SH-SY5Y (cell line): ENCODE data around the gene CACNA1H.

Experiments used
- GATA2 ChIP-seq: IDR thresholded peaks from 2 replicates; pipeline ENCODE4 v1.6.1; 2011; ENCODE audit warnings: mild to moderate bottlenecking, low read depth, low read length
- GATA3 ChIP-seq: IDR thresholded peaks from 2 replicates; pipeline ENCODE4 v1.6.1; 2011; ENCODE audit warnings: low read depth, mild to moderate bottlenecking, low read length, moderate library complexity

CACNA1H gene

GRCh38 chr16:1164382-1164781 is 11.5 kb downstream of the CACNA1H start:
- no peak for TF ChIP-seq GATA3
- no peak for TF ChIP-seq GATA2

GRCh38 chr16:1164975-1165374 is 12.1 kb downstream of the CACNA1H start:
- TF ChIP-seq GATA3 = no peak
- TF ChIP-seq GATA2 = no peak

- TF ChIP-seq GATA3 = no peak
- TF ChIP-seq GATA2 = no peak
Observed at GRCh38 chr16:1165511-1165910, 12.6 kb downstream of the CACNA1H start.

- no peak for TF ChIP-seq GATA3
Observed at GRCh38 chr16:1167276-1168107, 14.6 kb downstream of the CACNA1H start.

GRCh38 chr16:1168837-1169236 is 15.9 kb downstream of the CACNA1H start:
- TF ChIP-seq GATA3 = no peak
- no peak for TF ChIP-seq GATA2

GRCh38 chr16:1169285-1170075 is 16.6 kb downstream of the CACNA1H start:
- no peak for TF ChIP-seq GATA3
- TF ChIP-seq GATA2 = no peak

- no peak for TF ChIP-seq GATA3
- no peak for TF ChIP-seq GATA2
Observed at GRCh38 chr16:1170076-1170418, 17.1 kb downstream of the CACNA1H start.

- TF ChIP-seq GATA2 (no peak), GATA3 (no peak)
Observed at GRCh38 chr16:1171001-1171400, 18.1 kb downstream of the CACNA1H start.

- TF ChIP-seq GATA3 (no peak), GATA2 (no peak)
Observed at GRCh38 chr16:1171854-1172428, 19.0 kb downstream of the CACNA1H start.

GRCh38 chr16:1172651-1173050 is 19.7 kb downstream of the CACNA1H start:
- TF ChIP-seq GATA2 (no peak), GATA3 (no peak)

- TF ChIP-seq GATA2 (no peak), GATA3 (no peak)
Observed at GRCh38 chr16:1173788-1174451, 21.0 kb downstream of the CACNA1H start.

- TF ChIP-seq GATA3 = no peak
- no peak for TF ChIP-seq GATA2
Observed at GRCh38 chr16:1174477-1175357, 21.8 kb downstream of the CACNA1H start.

GRCh38 chr16:1175566-1176279 is 22.8 kb downstream of the CACNA1H start:
- TF ChIP-seq GATA3 (no peak), GATA2 (no peak)
